HG03520 (cell line): ENCODE results near the gene COP1.
"Not testable (repeated sequence)": the region's sequence is repeated elsewhere in the genome, so short reads cannot be mapped to it uniquely, and the experiment has no call there.

Experiments
- ATAC-seq: cut with Tn5 transposase; IDR thresholded peaks from one replicate; pipeline ENCODE4 v1.9.1; 2021; ENCODE audit warnings: mild to moderate bottlenecking, moderate library complexity; ENCODE audit not compliant: unreplicated experiment

The COP1 gene

DNA sequence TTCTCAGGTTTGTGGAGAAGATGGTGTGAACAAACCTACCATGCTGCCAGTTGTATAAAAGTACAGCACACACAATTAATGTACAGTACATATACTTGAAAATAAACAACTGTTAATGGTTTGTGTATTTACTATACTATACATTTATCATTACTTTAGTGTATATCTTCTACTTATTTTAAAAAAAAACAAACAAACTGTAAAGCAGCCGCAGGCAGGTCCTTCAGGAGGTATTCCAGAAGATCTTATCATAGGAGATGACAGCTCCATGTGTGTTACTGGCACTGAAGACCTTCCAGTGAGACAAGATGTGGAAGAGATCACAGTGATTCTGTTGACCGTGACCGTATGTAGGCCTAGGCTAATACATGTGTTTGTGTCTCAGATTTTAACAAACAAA lies 155.7 kb downstream of the COP1 start:
- no peak for ATAC-seq

DNA sequence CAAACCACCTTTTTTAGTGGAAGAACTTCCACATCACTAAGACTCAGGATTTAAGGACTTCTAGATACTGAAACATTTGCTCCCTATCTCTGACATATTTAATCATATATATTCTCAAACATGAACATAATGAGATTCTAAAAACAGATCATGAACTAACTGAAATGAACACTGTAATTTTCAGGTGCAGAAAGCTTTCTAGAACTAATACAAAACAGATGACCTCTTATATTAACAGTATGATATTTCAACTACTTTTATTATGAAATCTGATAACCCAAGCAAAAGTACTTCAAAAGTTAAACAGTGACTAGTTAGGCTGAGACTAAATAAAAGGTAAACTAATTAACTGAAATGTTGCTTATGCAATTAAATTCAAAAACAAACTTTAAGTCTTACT lies 157.5 kb downstream of the COP1 start:
- no peak for ATAC-seq

DNA sequence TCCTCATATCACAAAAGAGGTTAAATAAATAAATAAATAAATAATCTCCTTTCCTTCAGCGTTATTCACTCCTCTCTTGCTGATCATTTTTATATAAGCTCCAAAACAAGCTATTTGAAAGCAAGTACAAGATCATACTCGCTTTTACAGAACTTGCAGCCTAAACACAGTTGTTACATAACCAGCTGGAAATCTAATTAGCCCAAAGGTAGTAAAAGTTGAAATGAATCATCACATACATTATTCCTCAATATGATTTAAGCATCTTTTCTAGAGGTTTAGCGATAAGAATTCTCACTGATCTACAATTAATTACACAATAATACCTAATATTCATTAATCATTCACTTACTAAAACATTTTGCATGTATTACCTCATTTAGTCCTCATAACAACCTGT lies 160.2 kb downstream of the COP1 start:
- ATAC-seq, result no peak

DNA sequence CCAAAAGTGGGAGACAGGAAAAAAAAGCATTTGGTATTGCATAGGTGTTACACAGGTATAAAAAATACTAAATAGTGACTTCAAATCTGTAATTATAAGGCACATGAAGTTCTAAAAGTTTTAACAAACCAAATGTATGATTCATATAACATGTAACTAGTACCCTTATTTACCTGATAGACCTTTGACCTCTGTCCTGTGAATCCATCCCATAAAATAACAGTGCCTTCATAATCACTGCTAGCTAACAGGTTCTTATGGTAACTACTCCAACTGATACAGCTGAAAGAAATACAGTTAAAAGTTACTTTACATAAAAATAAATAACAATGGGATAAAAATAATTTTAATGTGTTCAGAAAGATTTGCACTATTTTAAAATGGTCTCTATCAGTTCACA lies 163.5 kb downstream of the COP1 start:
- ATAC-seq, result no peak

DNA sequence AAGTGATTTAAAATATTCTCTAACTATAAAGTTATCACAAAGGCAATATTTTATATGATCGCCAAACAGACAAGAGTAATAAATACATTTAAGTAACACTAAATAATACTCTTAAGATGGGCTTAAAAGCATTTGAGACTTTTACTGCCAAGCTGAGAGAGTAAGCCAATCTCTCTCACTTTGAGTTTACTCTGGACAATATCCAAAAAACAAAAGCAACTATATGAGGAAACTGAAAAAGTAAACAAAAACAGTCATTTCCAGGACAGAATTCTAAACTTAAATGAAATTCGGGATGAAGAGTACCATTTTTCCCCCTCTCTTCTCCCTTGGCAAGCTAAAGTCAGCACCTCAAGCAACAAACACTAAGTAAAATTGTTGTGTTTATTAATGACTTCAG lies 173.2 kb downstream of the COP1 start:
- no peak for ATAC-seq

DNA sequence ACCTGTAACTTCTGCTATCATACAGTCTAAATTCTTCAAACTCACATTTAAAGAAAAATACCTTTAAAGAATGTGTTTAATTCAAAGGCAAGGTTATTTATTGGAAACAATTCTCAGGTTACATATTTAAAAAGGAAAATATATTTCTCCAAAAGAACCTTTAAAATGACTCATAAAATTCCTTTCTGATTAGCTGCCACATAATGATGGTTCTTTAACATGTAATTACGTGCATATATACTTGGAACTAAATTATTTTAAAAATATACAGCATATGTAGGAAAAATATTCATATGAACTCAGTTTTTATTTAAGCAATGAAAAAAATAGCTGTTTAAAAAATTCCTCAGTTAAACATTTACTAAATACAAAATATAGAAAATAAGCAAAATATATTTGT lies 173.6 kb downstream of the COP1 start:
- no peak for ATAC-seq

DNA sequence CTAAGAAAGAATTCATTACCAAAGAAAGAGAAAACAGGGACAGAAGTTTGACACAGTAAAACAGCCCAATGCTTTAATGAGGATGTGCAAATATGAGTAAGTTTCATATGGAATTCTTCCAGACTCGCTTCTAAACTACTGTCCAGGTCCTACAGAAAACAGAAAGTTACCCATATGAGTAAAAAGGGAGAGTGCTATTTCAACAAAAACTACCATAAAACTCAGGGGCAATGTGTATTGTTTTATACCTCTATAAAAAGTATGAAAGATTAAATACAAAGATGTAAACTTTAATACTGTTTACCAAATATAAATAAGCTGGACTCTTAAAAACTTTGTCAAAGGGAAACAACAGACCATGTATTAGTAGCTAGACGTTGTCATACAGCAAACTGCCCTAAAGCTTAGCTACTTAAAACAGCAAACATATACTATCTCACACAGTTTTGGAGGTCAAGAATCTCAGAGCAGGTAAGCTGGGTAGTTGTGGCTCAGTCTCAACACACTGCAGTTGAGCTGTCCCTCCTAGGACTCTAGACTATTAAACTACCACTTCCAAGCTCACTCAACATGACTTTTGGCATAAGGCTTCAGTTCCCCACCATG lies 174.9 kb downstream of the COP1 start:
- no peak for ATAC-seq

DNA sequence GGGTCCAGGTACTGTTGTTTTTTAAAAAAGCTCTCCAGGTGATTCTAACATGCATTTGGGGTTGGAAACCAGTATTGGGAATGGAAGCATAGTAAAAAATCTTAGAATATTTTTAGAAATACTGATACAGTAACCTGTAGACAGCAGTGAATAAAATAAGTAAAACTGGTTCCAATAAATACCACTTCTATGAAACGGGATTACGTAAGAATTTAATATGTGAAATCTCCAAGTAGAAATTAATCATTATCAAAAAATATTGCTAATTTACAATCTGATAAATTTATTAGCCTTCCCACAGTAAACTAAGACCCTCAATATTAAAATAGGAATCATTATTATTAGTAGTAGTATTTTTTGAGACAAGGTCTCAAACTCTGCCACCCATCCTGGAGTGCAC lies 177.5 kb downstream of the COP1 start:
- ATAC-seq, result no peak

DNA sequence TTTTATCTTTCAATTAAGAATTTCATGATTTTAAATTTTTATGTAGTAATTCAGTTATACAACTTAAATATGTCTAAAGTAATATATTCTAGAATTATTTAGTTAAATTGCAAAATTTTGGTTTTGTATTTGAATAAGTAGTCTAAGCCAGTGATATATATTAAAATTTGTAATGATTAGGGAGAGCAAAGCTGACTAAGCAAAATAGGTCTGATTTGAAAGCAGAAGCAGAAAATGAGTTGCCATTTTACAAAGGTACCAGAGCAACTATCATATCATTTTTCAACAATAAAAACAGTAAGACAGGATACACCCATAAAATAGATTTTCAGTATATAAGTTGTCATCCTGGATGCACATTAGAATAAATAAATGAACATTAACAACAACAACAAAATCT lies 177.9 kb downstream of the COP1 start:
- no peak for ATAC-seq

DNA sequence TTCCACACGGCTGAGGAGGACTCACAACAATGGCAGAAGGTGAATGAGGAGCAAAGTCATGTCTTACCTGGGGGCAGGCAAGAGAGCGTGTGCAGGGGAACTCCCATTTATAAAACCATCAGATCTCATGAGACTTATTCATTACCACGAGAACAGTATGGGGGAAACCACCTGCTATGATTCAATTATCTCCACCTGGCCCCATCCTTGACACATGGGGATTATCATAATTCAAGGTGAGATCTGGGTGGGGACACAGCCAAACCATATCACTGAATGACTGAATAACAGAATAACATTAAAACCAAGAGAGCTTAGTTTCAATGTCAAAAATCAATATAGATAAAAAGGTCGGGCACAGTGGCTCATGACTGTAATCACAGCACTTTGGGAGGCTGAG lies 179.2 kb downstream of the COP1 start:
- not testable (repeated sequence) for ATAC-seq

DNA sequence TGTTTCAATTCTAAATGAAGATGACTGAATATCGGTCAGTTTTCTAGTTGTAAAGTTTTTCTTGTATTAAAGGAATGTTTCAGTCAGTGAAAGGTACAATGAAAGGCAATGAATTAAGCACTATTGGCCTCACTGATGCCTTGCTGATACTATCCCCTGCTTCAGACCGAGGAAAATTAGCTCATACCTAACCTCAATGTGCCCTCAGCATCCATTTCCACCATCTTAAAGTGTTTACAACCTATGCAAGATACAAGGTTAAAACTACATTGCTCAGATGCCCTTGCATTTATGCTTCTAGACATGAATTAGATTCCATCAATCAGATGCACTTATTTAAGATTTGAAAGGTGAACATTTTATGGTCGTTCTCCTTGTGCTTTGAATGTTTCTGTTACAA lies 184.5 kb downstream of the COP1 start:
- no peak for ATAC-seq

DNA sequence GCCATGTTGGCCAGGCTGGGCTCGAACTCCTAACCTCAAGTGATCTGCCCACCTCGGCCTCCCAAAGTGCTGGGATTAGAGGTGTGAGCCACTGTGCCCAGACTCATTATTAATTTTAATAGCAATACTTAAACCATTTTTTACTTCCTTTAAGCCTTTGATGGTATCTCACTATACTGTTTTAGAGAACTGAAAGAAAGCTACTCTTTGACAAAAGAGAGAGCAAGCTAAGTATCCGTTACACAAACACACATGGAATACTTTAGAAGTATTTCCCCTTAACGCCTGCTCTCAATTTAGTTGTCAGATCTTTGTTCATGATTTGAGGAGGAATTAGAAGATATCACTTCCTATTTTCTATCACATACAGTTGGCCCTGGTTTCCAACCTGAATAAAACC lies 189.4 kb downstream of the COP1 start:
- ATAC-seq, result no peak

DNA sequence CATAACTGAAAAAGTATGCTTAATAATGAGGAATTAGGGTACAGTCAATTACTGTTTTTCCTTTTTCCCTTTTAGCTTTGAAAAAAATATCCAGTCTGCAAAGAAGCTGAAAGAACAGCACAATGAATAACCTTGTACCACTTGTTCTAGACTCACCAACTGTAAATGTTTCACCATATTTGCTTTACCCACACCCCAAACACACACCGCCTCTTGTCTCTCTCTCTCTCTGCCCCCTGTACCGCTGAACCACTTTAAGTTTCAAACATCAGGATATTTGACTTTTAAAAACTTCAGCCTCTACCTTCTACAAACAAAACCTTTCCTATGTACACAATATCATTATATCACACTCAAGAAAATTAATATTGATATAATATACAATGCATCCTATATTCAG lies 197.1 kb downstream of the COP1 start:
- no peak for ATAC-seq

DNA sequence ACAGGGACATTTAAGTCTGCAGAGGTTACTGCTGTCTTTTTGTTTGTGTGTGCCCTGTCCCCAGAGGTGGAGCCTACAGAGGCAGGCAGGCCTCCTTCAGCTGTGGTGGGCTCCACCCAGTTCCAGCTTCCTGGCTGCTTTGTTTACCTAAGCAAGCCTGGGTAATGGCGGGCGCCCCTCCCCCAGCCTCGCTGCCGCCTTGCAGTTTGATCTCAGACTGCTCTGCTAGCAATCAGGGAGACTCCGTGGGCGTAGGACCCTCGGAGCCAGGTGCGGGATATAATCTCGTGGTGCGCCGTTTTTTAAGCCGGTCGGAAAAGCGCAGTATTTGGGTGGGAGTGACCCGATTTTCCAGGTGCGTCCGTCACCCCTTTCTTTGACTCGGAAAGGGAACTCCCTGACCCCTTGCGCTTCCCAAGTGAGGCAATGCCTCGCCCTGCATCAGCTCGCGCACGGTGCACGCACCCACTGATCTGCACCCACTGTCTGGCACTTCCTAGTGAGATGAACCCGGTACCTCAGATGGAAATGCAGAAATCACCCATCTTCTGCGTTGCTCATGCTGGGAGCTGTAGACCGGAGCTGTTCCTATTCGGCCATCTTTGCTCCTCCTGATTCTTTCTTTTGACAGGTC lies 199.2 kb downstream of the COP1 start:
- ATAC-seq, result not testable (repeated sequence)

DNA sequence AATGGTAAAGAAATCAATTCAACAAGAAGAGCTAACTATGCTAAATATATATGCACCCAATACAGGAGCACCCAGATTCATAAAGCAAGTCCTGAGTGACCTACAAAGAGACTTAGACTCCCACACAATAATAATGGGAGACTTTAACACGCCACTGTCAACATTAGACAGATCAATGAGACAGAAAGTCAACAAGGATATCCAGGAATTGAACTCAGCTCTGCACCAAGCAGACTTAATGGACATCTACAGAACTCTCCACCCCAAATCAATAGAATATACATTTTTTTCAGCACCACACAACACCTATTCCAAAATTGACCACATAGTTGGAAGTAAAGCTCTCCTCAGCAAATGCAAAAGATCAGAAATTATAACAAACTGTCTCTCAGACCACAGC lies 212.4 kb downstream of the COP1 start:
- ATAC-seq, result not testable (repeated sequence)

DNA sequence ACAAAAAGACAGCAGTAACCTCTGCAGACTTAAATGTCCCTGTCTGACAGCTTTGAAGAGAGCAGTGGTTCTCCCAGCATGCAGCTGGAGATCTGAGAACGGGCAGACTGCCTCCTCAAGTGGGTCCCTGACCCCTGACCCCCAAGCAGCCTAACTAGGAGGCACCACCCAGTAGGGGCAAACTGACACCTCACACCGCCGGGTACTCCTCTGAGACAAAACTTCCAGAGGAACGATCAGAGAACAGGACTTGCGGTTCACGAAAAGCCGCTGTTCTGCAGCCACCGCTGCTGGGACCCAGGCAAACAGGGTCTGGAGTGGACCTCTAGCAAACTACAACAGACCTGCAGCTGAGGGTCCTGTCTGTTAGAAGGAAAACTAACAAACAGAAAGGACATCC lies 214.3 kb downstream of the COP1 start:
- not testable (repeated sequence) for ATAC-seq

DNA sequence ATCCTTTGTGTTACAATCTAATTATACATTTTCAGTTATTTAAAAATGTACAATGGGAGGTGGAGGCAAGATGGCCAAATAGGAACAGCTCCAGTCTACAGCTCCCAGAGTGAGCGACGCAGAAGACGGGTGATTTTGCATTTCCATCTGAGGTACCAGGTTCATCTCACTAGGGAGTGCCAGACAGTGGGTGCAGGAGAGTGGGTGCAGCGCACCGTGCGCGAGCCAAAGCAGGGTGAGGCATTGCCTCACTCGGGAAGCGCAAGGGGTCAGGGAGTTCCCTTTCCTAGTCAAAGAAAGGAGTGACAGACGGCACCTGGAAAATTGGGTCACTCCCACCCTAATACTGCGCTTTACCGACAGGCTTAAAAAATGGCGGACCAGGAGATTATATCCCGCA lies 214.9 kb downstream of the COP1 start:
- ATAC-seq, result not testable (repeated sequence)

DNA sequence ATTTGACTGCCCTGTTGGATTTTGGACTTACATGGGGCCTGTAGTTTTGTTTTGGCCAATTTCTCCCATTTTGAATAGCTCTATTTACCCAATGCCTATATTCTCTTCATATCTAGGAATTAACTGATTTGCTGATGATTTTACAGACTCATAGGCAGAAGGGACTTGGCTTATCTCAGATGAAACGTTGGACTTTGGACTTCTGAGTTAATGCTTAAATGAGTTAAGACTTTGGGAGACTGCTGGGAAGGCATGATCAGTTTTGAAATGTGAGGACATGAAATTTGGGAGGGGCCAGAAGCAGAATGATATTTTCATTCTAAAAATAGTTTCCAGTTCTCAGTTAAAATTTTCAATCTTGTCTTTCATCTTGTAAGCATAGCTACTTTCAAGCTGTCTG lies 222.3 kb downstream of the COP1 start:
- ATAC-seq, result no peak

DNA sequence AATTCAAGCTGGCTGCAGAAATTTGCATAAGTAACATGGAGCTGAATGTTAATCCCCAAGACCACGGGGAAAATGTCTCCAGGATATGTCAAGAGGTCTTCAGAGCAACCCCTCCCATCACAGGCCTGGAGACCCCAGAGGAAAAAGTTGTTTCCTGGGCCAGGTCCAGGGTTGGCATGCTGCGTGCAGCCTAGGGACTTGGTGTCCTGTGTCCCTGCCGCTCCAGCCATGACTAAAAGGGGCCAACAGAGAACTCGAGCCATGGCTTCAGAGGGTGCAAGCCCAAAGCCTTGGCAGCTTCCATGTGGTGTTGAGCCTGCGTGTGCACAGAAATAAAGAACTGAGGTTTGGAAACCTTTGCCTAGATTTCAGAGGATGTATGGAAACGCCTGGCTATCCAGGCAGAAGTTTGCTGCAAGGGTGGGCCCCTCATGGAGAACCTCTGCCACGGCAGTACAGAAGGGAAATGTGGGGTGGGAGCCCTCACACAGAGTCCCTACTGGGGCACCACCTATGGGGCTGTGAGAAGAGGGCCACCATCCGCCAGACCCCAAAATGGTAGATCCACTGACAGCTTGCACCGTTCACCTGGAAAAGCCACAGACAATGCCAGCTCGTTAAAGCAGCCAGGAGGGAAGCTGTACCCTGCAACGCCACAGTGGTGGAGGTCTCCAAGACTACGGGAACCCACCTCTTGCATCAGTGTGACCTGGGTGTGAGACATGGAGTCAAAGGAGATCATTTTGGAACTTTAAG lies 222.9 kb downstream of the COP1 start:
- ATAC-seq, result no peak

DNA sequence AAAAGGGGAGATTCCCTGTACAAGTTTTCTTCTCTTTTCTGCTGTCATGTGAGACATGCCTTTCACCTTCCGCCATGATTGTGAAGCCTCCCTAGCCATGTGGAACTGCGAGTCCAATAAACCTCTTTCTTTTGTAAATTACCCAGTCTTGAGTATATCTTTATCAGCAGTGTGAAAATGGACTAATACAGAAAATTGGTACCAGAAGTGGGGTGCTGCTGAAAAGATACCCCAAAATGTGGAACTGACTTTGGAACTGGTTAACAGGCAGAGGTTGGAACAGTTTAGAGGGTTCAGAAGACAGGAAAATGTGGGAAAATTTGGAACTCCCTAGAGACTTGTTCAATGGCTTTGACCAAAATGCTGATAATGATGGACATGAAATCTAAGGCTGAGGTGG lies 223.7 kb downstream of the COP1 start:
- ATAC-seq, result not testable (repeated sequence)

DNA sequence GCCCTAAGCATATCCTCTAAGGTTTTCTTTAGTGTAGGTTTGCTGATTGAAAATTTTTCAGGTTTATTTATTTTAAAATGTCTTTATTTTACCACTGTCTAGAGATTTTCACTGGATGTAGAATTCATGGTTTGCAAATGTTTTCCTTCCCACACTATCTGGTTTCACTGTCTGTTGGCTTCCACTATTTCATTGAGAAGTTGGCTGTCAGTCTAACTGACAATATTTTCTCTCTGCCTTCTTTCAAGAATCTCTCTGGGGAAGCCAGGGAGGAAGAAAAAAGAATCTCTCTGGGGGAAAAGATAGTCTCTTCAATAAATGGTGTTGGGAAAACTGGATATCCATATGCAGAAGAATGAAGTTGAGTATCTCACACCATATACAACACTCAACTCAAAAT lies 226.0 kb downstream of the COP1 start:
- ATAC-seq, result no peak

DNA sequence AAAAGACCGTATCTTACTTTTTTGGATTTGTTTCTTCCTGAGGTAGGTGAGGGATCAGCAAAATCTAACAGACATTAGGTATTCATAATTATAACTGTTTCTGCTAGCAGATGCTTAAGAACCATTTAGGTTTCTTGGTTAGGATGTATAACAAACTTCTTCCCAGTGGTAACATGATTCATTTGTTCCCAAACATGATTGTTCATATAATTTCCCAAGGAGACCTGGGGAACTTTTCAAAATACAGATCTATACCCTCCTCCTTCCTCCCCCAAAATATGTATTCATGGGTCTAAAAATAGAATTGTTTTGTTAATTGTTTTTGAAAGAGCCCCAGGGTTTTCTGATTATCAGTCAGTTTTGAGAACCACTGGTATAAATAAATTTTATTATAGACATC lies 228.2 kb downstream of the COP1 start:
- ATAC-seq, result no peak
